Body of pancreas (tissue), 4 donors: ENCODE measurements around the gene SPDYE4.

ENCODE experiments used
- POLR2A ChIP-seq, 3 donors: fragments of 450-650 bp; IDR thresholded peaks; one replicate each; pipeline ENCODE4 v1.6.1; 2016; ENCODE audit warnings: antibody characterized with exemption in 3 of 3, mild to moderate bottlenecking in 2 of 3
- TF ChIP-seq, protein P1 (sequence below), 7 experiments: fragments of 450-650 bp in 4 of 7; fragments of 200-600 bp in 3 of 7; sonication (generic) in 3 of 7; IDR thresholded peaks; one replicate each; pipeline ENCODE4 v1.5.1; 2016 to 2019; ENCODE audit warnings: antibody characterized with exemption in 7 of 7

DNA sequence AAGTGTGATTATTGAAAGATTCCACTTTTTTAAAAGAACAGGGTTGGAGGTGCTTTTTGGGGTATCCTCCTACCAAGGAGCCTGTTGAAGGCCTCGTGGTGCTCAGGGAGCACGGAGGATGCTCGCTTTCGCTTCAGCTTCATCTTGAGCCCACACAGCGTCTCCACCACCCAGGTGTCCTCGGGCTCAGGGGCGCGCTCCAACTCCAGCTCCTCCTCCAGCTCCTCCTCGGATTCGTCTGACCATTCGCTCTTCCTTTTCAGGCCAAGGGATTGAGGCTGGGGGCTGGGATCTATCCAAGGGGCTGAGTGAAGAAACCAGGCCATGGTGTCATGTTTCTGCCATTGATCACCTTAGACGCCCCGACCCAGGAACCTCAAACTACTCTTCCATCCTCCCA is 1.2 kb downstream of the SPDYE4 start:
- TF ChIP-seq, protein P1, sequence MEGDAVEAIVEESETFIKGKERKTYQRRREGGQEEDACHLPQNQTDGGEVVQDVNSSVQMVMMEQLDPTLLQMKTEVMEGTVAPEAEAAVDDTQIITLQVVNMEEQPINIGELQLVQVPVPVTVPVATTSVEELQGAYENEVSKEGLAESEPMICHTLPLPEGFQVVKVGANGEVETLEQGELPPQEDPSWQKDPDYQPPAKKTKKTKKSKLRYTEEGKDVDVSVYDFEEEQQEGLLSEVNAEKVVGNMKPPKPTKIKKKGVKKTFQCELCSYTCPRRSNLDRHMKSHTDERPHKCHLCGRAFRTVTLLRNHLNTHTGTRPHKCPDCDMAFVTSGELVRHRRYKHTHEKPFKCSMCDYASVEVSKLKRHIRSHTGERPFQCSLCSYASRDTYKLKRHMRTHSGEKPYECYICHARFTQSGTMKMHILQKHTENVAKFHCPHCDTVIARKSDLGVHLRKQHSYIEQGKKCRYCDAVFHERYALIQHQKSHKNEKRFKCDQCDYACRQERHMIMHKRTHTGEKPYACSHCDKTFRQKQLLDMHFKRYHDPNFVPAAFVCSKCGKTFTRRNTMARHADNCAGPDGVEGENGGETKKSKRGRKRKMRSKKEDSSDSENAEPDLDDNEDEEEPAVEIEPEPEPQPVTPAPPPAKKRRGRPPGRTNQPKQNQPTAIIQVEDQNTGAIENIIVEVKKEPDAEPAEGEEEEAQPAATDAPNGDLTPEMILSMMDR (IDR thresholded peaks at IDR 0.05), result no peak
- no peak for TF ChIP-seq POLR2A (IDR thresholded peaks at IDR 0.05)
